Measurements from ENCODE around the gene NANP.

DNA sequence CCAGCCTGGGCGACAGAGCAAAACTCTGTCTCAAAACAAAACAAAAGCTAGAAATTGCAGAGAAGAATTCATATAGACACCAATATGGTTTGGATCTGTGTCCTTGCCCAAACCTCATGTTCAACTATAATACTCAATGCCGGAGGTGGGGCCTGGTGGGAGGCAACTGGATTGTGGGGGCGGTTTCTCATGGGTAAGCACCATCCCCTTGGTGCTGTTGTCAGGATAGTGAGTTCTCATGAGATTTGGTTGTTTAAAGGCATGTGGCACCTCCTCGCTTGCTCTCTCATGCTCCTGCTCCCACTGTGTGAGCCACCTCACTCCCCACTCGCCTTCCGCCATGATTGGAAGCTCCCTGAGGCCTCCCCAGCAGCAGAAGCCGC lies 53.7 kb downstream of the NANP start:
- TF ChIP-seq, protein P1, sequence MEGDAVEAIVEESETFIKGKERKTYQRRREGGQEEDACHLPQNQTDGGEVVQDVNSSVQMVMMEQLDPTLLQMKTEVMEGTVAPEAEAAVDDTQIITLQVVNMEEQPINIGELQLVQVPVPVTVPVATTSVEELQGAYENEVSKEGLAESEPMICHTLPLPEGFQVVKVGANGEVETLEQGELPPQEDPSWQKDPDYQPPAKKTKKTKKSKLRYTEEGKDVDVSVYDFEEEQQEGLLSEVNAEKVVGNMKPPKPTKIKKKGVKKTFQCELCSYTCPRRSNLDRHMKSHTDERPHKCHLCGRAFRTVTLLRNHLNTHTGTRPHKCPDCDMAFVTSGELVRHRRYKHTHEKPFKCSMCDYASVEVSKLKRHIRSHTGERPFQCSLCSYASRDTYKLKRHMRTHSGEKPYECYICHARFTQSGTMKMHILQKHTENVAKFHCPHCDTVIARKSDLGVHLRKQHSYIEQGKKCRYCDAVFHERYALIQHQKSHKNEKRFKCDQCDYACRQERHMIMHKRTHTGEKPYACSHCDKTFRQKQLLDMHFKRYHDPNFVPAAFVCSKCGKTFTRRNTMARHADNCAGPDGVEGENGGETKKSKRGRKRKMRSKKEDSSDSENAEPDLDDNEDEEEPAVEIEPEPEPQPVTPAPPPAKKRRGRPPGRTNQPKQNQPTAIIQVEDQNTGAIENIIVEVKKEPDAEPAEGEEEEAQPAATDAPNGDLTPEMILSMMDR (IDR thresholded peaks at IDR 0.05): no peak
- TF ChIP-seq POLR2AphosphoS5 (IDR thresholded peaks at IDR 0.05; ENCODE audit: insufficient read depth in 1 of 2, low read depth in 1 of 2) (no peak), POLR2A (IDR thresholded peaks at IDR 0.05) (no peak)
